Stimulated activated CD4-positive, alpha-beta T cell treated with anti-CD3 and anti-CD28 coated beads, Interleukin-1b, Interleukin-23, amount 100 ng/mL, for 1 hour (primary cell): ENCODE data around the gene ATXN1L.
"Not testable (repeated sequence)": the region's sequence is repeated elsewhere in the genome, so short reads cannot be mapped to it uniquely, and the experiment has no call there.

Source experiments
- DNase-seq, 2 donors: peaks; one replicate each; pipeline ENCODE4 v3.0.0-alpha.2; 2020; ENCODE audit warnings: low read depth in 2 of 2

The ATXN1L gene

GRCh38 chr16:71845639-71846430 lies at the start of gene ATXN1L:
Gene ATXN1L, plus strand, starts transcription at chr16:71845976. Its CDS starts 3,765 bp downstream, at chr16:71849741.
- peak; percentile 81 to 89 for DNase-seq

- DNase-seq = no peak
Measured at GRCh38 chr16:71796501-71797097, 49.2 kb upstream of the ATXN1L start.

- DNase-seq = no peak
Measured at GRCh38 chr16:71803305-71803690, 42.5 kb upstream of the ATXN1L start.

GRCh38 chr16:71807905-71808592 lies 37.7 kb upstream of the ATXN1L start:
- DNase-seq = peak in 1 of 2 donors; percentile 33

- peak; percentile 69 to 85 for DNase-seq
Measured at GRCh38 chr16:71808593-71809459, 37.0 kb upstream of the ATXN1L start, which contains the start of gene AP1G1. Gene AP1G1, minus strand, starts transcription at chr16:71808834. Its CDS starts 19,355 bp downstream, at chr16:71789479.

GRCh38 chr16:71810155-71810530 lies 35.6 kb upstream of the ATXN1L start:
- not testable (repeated sequence) for DNase-seq

- no peak for DNase-seq
Measured at GRCh38 chr16:71811261-71811803, 34.4 kb upstream of the ATXN1L start.

GRCh38 chr16:71817155-71817500 lies 28.6 kb upstream of the ATXN1L start:
- not testable (repeated sequence) for DNase-seq

GRCh38 chr16:71826533-71827017 lies 19.2 kb upstream of the ATXN1L start:
- DNase-seq = no peak

- no peak for DNase-seq
Measured at GRCh38 chr16:71830359-71830758, 15.4 kb upstream of the ATXN1L start.

- DNase-seq = not testable (repeated sequence)
Measured at GRCh38 chr16:71831698-71832097, 14.1 kb upstream of the ATXN1L start.

GRCh38 chr16:71832112-71832511 lies 13.7 kb upstream of the ATXN1L start:
- not testable (repeated sequence) for DNase-seq

GRCh38 chr16:71834291-71834690 lies 11.5 kb upstream of the ATXN1L start:
- no peak for DNase-seq

- no peak for DNase-seq
Measured at GRCh38 chr16:71837150-71837549, 8.6 kb upstream of the ATXN1L start.

GRCh38 chr16:71840052-71840451 lies 5.7 kb upstream of the ATXN1L start:
- no peak for DNase-seq

- DNase-seq = no peak
Measured at GRCh38 chr16:71843572-71843971, 2.2 kb upstream of the ATXN1L start.

- no peak for DNase-seq
Measured at GRCh38 chr16:71846431-71846830, 655 bp downstream of the ATXN1L start.

- DNase-seq = no peak
Measured at GRCh38 chr16:71847096-71847495, 1.3 kb downstream of the ATXN1L start.

GRCh38 chr16:71848622-71849021 lies 2.8 kb downstream of the ATXN1L start:
- no peak for DNase-seq

- DNase-seq = no peak
Measured at GRCh38 chr16:71851746-71852145, 6.0 kb downstream of the ATXN1L start.

GRCh38 chr16:71852158-71852557 lies 6.4 kb downstream of the ATXN1L start:
- DNase-seq = no peak
